Common myeloid progenitor, CD34-positive (primary cell): ENCODE data around the gene PPP1R13B.

ENCODE experiments used
- CTCF ChIA-PET: fragments of 350-600 bp; sonication (Branson Sonifier 250); formaldehyde crosslinking; loops from one replicate; lab custom pipeline; 2021; ENCODE audit warnings: antibody characterized with exemption; lab: Charles Lee
- POLR2A ChIA-PET: fragments of 350-600 bp; sonication (Branson Sonifier 250); formaldehyde crosslinking; loops from one replicate; lab custom pipeline; 2021; ENCODE audit warnings: antibody characterized with exemption; lab: Charles Lee
- DNase-seq, 3 donors: peaks; one replicate each; pipeline versions ENCODE4 v3.0.0 to v3.0.0-alpha.2; 2013
- H3K27ac ChIP-seq, 2 experiments: 1 replicate in 1 of 2; 2 replicates in 1 of 2; pipeline ENCODE4 v1.7.0; 2013; ENCODE audit warnings: inconsistent platforms in 2 of 2, low read length in 2 of 2, mild to moderate bottlenecking in 2 of 2, low read depth in 1 of 2, moderate library complexity in 1 of 2; ENCODE audit not compliant: severe bottlenecking in 2 of 2, insufficient read depth in 1 of 2, poor library complexity in 1 of 2
- H3K27me3 ChIP-seq, 5 experiments: replicated peaks in 2 of 5; 1 replicate in 3 of 5; 2 replicates in 2 of 5; pipeline versions ENCODE4 v1.6.1 to v1.7.0; 2013; ENCODE audit warnings: low read length in 4 of 5, mild to moderate bottlenecking in 2 of 5, moderate library complexity in 2 of 5, inconsistent platforms in 1 of 5; ENCODE audit not compliant: insufficient read depth in 5 of 5, control insufficient read depth in 4 of 5
- H3K36me3 ChIP-seq, 4 experiments: 1 replicate in 2 of 4; 2 replicates in 2 of 4; pipeline versions ENCODE4 v1.6.1 to v1.7.0; 2013; ENCODE audit warnings: low read length in 3 of 4, control low read depth in 1 of 4, mild to moderate bottlenecking in 1 of 4; ENCODE audit not compliant: control insufficient read depth in 4 of 4, insufficient read depth in 4 of 4
- H3K4me1 ChIP-seq, 4 experiments: 1 replicate in 3 of 4; 2 replicates in 1 of 4; pipeline versions ENCODE4 v1.6.1 to v1.7.1; 2013; ENCODE audit warnings: low read length in 3 of 4, mild to moderate bottlenecking in 3 of 4, control low read depth in 1 of 4, inconsistent platforms in 1 of 4, moderate library complexity in 1 of 4; ENCODE audit not compliant: control insufficient read depth in 4 of 4, insufficient read depth in 4 of 4; ENCODE audit errors: control extremely low read depth in 1 of 4
- H3K4me3 ChIP-seq, 7 experiments: 1 replicate in 4 of 7; 2 replicates in 3 of 7; pipeline versions ENCODE4 v1.5.1 to v1.7.0; 2013; ENCODE audit warnings: mild to moderate bottlenecking in 7 of 7, low read length in 6 of 7, moderate library complexity in 6 of 7, inconsistent platforms in 2 of 7, low read depth in 2 of 7, control low read depth in 1 of 7; ENCODE audit not compliant: insufficient read depth in 4 of 7, control insufficient read depth in 1 of 7; ENCODE audit errors: extremely low read depth in 1 of 7
- H3K9me3 ChIP-seq, 5 experiments: 1 replicate in 4 of 5; 2 replicates in 1 of 5; pipeline versions ENCODE4 v1.6.1 to v1.7.1; 2013; ENCODE audit warnings: low read length in 4 of 5, mild to moderate bottlenecking in 2 of 5, inconsistent platforms in 1 of 5, low read depth in 1 of 5, moderate library complexity in 1 of 5; ENCODE audit not compliant: control insufficient read depth in 4 of 5, insufficient read depth in 2 of 5; ENCODE audit errors: control extremely low read depth in 1 of 5
- WGBS: methylation state at CpG from one replicate; pipeline ENCODE4 v1.1.5; 2013; ENCODE audit not compliant: insufficient coverage; 5-methylcytosine and 5-hydroxymethylcytosine counted together

Gene PPP1R13B

GRCh38 chr14:103716091-103716801 lies 131.1 kb downstream of the PPP1R13B start:
- Histone ChIP-seq H3K27ac (peak overlapping the region in 1 of 2 experiments; percentile 34), H3K27me3 (no peaks in the 10 kb centered on the region), H3K9me3 (no peaks in the 10 kb centered on the region), H3K4me1 (peaks cover 0 to 36% (median 17%) of the 10 kb centered on the region in 4 experiments), H3K4me3 (peak overlapping the region; percentile 47 to 88 (median 75)), H3K36me3 (peaks cover 0 to 31% (median 0%) of the 10 kb centered on the region in 4 experiments)
- ChIA-PET CTCF (interaction anchor here (1.6 kb wide), 1 partner anchor 18 kb away, joined by 5 read pairs; no protein-coding TSS in a partner anchor), POLR2A (no interaction called here)
- WGBS, result 5% methylated on average over 59 of the region's 72 CpGs
- peak in 2 of 3 donors; percentile 22 to 30 for DNase-seq

- peak; percentile 99 for DNase-seq
- Histone ChIP-seq H3K9me3 (no peaks in the 10 kb centered on the region), H3K4me3 (peak within 1 kb of the TSS; percentile 47 to 88 (median 75)), H3K4me1 (peaks cover 0 to 36% (median 17%) of the 10 kb centered on the region in 4 experiments), H3K27ac (peak within 1 kb of the TSS in 1 of 2 experiments; percentile 49), H3K36me3 (peaks cover 0 to 37% (median 0%) of the 10 kb centered on the region in 4 experiments), H3K27me3 (no peaks in the 10 kb centered on the region)
- POLR2A ChIA-PET, result no interaction called here
- CTCF ChIA-PET, result interaction anchor here (1.5 to 1.6 kb wide), 2 partner anchors 9 to 19 kb away, joined by 3 to 5 read pairs; no protein-coding TSS in a partner anchor
- WGBS, result 0% methylated on average over 106 of the region's 121 CpGs
Observed at GRCh38 chr14:103715052-103716000, 132.0 kb downstream of the PPP1R13B start, which contains the start of the genes XRCC3 and ZFYVE21. XRCC3 (minus strand) TSS chr14:103715451; CDS start chr14:103711087, 4,364 bp downstream. ZFYVE21 (plus strand) TSS chr14:103715810; CDS start chr14:103715842, 32 bp downstream.

- H3K4me3 ChIP-seq, result peak overlapping the region in 4 of 7 experiments; percentile 5 to 81 (median 70)
- no peak for DNase-seq
- H3K9me3 ChIP-seq, result no peaks in the 10 kb centered on the region
- no peaks in the 10 kb centered on the region for H3K27me3 ChIP-seq
- no peak overlapping the region for H3K27ac ChIP-seq
- H3K4me1 ChIP-seq, result peaks cover 0 to 36% (median 17%) of the 10 kb centered on the region in 4 experiments
- 95% methylated on average over 13 of the region's 16 CpGs for WGBS
- CTCF ChIA-PET, result interaction anchor here (0.9 to 1.5 kb wide), 3 partner anchors 8 to 21 kb away, joined by 3 to 4 read pairs (median 3); no protein-coding TSS in a partner anchor
- POLR2A ChIA-PET, result no interaction called here
- peaks cover 0 to 48% (median 9%) of the 10 kb centered on the region in 4 experiments for H3K36me3 ChIP-seq
Observed at GRCh38 chr14:103714063-103714724, 133.2 kb downstream of the PPP1R13B start.

- ChIA-PET POLR2A (no interaction called here), CTCF (interaction anchor here (0.8 to 1.2 kb wide), 4 partner anchors 9 to 193 kb away, joined by 3 to 4 read pairs (median 3); no protein-coding TSS in a partner anchor)
- Histone ChIP-seq H3K9me3 (no peaks in the 10 kb centered on the region), H3K27me3 (no peaks in the 10 kb centered on the region), H3K36me3 (peaks cover 3 to 55% (median 13%) of the 10 kb centered on the region in 4 experiments), H3K4me3 (peak overlapping the region in 1 of 7 experiments; percentile 81), H3K4me1 (peaks cover 0 to 32% (median 17%) of the 10 kb centered on the region in 4 experiments), H3K27ac (no peak overlapping the region)
- WGBS, result 96% methylated on average over 17 of the region's 18 CpGs
- no peak for DNase-seq
Observed at GRCh38 chr14:103713304-103714062, 133.9 kb downstream of the PPP1R13B start.

- Histone ChIP-seq H3K9me3 (no peaks in the 10 kb centered on the region), H3K4me1 (peaks cover 0 to 30% (median 17%) of the 10 kb centered on the region in 4 experiments), H3K27me3 (no peaks in the 10 kb centered on the region), H3K27ac (no peak overlapping the region), H3K4me3 (no peak overlapping the region), H3K36me3 (peaks cover 4 to 61% (median 17%) of the 10 kb centered on the region in 4 experiments)
- ChIA-PET CTCF (interaction anchor here (0.8 to 1.2 kb wide), 4 partner anchors 10 to 192 kb away, joined by 3 to 4 read pairs (median 3); no protein-coding TSS in a partner anchor), POLR2A (no interaction called here)
- WGBS, result 96% methylated on average over 24 of the region's 24 CpGs
- DNase-seq, result no peak
Observed at GRCh38 chr14:103712633-103713247, 134.6 kb downstream of the PPP1R13B start.
